Stimulated activated effector memory CD8-positive, alpha-beta T cell treated with anti-CD3 and anti-CD28 coated beads, Interleukin-12 subunit alpha, Interleukin-12 subunit beta, amount 100 ng/mL, for 72 hours (primary cell): ENCODE data around the gene OLFM4.

Experiments used
- ATAC-seq: fragments of 150-1000 bp; cut with Tn5 transposase; 2 replicates; pipeline ENCODE4 v1.10.0; 2021
- DNase-seq, 2 donors: peaks; one replicate each; pipeline ENCODE4 v3.0.0; 2021 to 2022; ENCODE audit warnings: low spot score in 2 of 2
- H3K27ac Mint-ChIP-seq: one replicate; pipeline ENCODE4 v1.8.0; 2022; ENCODE audit warnings: mild to moderate bottlenecking, mixed read lengths
- H3K36me3 Mint-ChIP-seq: one replicate; pipeline ENCODE4 v1.8.0; 2022; ENCODE audit warnings: mild to moderate bottlenecking, mixed read lengths
- H3K4me1 Mint-ChIP-seq: one replicate; pipeline ENCODE4 v1.8.0; 2022; ENCODE audit warnings: mixed read lengths
- H3K4me3 Mint-ChIP-seq: one replicate; pipeline ENCODE4 v1.8.0; 2022; ENCODE audit warnings: mild to moderate bottlenecking, mixed read lengths
- H3K9me3 Mint-ChIP-seq: one replicate; pipeline ENCODE4 v1.8.0; 2022; ENCODE audit warnings: mixed read lengths

OLFM4 gene

GRCh38 chr13:53028637-53029203 lies at the start of gene OLFM4:
TSS of gene OLFM4 (plus strand) at chr13:53028813. CDS start at chr13:53028837, 24 bp downstream.
- Mint-ChIP-seq H3K4me1 (no peaks in the 10 kb centered on the region), H3K36me3 (no peaks in the 10 kb centered on the region), H3K9me3 (no peaks in the 10 kb centered on the region), H3K4me3 (no peak within 1 kb of the TSS), H3K27ac (no peak within 1 kb of the TSS)
- ATAC-seq = no peak
- no peak for DNase-seq

GRCh38 chr13:52978989-52979388 lies 49.6 kb upstream of the OLFM4 start:
- Mint-ChIP-seq H3K27ac (no peak overlapping the region), H3K4me3 (no peak overlapping the region), H3K9me3 (no peaks in the 10 kb centered on the region), H3K36me3 (no peaks in the 10 kb centered on the region), H3K4me1 (no peaks in the 10 kb centered on the region)
- no peak for DNase-seq
- ATAC-seq = no peak

- no peak overlapping the region for H3K27ac Mint-ChIP-seq
- H3K9me3 Mint-ChIP-seq = peaks cover 2% of the 10 kb centered on the region
These were observed 47.9 kb upstream of the OLFM4 start for GRCh38 chr13:52980695-52981094.

GRCh38 chr13:52983836-52984235 lies 44.8 kb upstream of the OLFM4 start:
- DNase-seq = no peak
- Mint-ChIP-seq H3K4me1 (no peaks in the 10 kb centered on the region), H3K36me3 (no peaks in the 10 kb centered on the region), H3K4me3 (no peak overlapping the region), H3K9me3 (peaks cover 2% of the 10 kb centered on the region), H3K27ac (no peak overlapping the region)
- ATAC-seq = no peak

More at GRCh38 chr13:52980695-52981094, 47.9 kb upstream of the OLFM4 start:
- DNase-seq = no peak
- Mint-ChIP-seq H3K4me3 (no peak overlapping the region), H3K36me3 (no peaks in the 10 kb centered on the region), H3K4me1 (no peaks in the 10 kb centered on the region)
- ATAC-seq = no peak

GRCh38 chr13:52984881-52985363 lies 43.7 kb upstream of the OLFM4 start:
- Mint-ChIP-seq H3K4me1 (no peaks in the 10 kb centered on the region), H3K27ac (no peak overlapping the region), H3K4me3 (no peak overlapping the region), H3K36me3 (no peaks in the 10 kb centered on the region), H3K9me3 (peaks cover 2% of the 10 kb centered on the region)
- ATAC-seq = no peak
- DNase-seq = no peak

- no peak overlapping the region for H3K4me3 Mint-ChIP-seq
- H3K4me1 Mint-ChIP-seq = no peaks in the 10 kb centered on the region
- H3K36me3 Mint-ChIP-seq = no peaks in the 10 kb centered on the region
- no peaks in the 10 kb centered on the region for H3K9me3 Mint-ChIP-seq
- DNase-seq = no peak
- H3K27ac Mint-ChIP-seq = no peak overlapping the region
- ATAC-seq = no peak
These were observed 37.1 kb upstream of the OLFM4 start for GRCh38 chr13:52991344-52992020.

- no peak overlapping the region for H3K27ac Mint-ChIP-seq
- H3K4me3 Mint-ChIP-seq = no peak overlapping the region
- no peaks in the 10 kb centered on the region for H3K36me3 Mint-ChIP-seq
- no peak for DNase-seq
- no peaks in the 10 kb centered on the region for H3K4me1 Mint-ChIP-seq
- H3K9me3 Mint-ChIP-seq = no peaks in the 10 kb centered on the region
- no peak for ATAC-seq
These were observed 36.5 kb upstream of the OLFM4 start for GRCh38 chr13:52992110-52992509.

GRCh38 chr13:52994051-52994450 lies 34.6 kb upstream of the OLFM4 start:
- no peak for DNase-seq
- Mint-ChIP-seq H3K4me1 (peaks cover under 1% of the 10 kb centered on the region), H3K4me3 (no peak overlapping the region), H3K9me3 (no peaks in the 10 kb centered on the region), H3K27ac (no peak overlapping the region), H3K36me3 (no peaks in the 10 kb centered on the region)
- no peak for ATAC-seq

- Mint-ChIP-seq H3K4me3 (no peak overlapping the region), H3K4me1 (peaks cover 7% of the 10 kb centered on the region), H3K9me3 (no peaks in the 10 kb centered on the region), H3K27ac (no peak overlapping the region), H3K36me3 (no peaks in the 10 kb centered on the region)
- ATAC-seq (no peak), DNase-seq (no peak)
These were observed 33.7 kb upstream of the OLFM4 start for GRCh38 chr13:52994865-52995264.

- Mint-ChIP-seq H3K4me1 (peaks cover 7% of the 10 kb centered on the region), H3K4me3 (no peak overlapping the region), H3K36me3 (no peaks in the 10 kb centered on the region), H3K27ac (no peak overlapping the region), H3K9me3 (no peaks in the 10 kb centered on the region)
- ATAC-seq (no peak), DNase-seq (no peak)
These were observed 32.7 kb upstream of the OLFM4 start for GRCh38 chr13:52995946-52996345.

- no peak for ATAC-seq
- H3K4me3 Mint-ChIP-seq = no peak overlapping the region
- no peak for DNase-seq
- no peaks in the 10 kb centered on the region for H3K36me3 Mint-ChIP-seq
- H3K4me1 Mint-ChIP-seq = peaks cover 7% of the 10 kb centered on the region
- no peaks in the 10 kb centered on the region for H3K9me3 Mint-ChIP-seq
- no peak overlapping the region for H3K27ac Mint-ChIP-seq
These were observed 30.4 kb upstream of the OLFM4 start for GRCh38 chr13:52997951-52998876.

GRCh38 chr13:52999093-52999696 lies 29.4 kb upstream of the OLFM4 start:
- Mint-ChIP-seq H3K4me3 (peak overlapping the region; percentile 1), H3K36me3 (no peaks in the 10 kb centered on the region), H3K9me3 (no peaks in the 10 kb centered on the region), H3K27ac (no peak overlapping the region), H3K4me1 (peaks cover 7% of the 10 kb centered on the region)
- ATAC-seq (peak; percentile 64), DNase-seq (no peak)

GRCh38 chr13:53001444-53002225 lies 27.0 kb upstream of the OLFM4 start:
- Mint-ChIP-seq H3K27ac (no peak overlapping the region), H3K36me3 (no peaks in the 10 kb centered on the region), H3K9me3 (no peaks in the 10 kb centered on the region), H3K4me1 (peaks cover 7% of the 10 kb centered on the region), H3K4me3 (no peak overlapping the region)
- DNase-seq (no peak), ATAC-seq (no peak)

- H3K4me1 Mint-ChIP-seq = peaks cover under 1% of the 10 kb centered on the region
- ATAC-seq = no peak
- H3K4me3 Mint-ChIP-seq = no peak overlapping the region
- H3K36me3 Mint-ChIP-seq = no peaks in the 10 kb centered on the region
- no peak for DNase-seq
- H3K9me3 Mint-ChIP-seq = no peaks in the 10 kb centered on the region
- H3K27ac Mint-ChIP-seq = no peak overlapping the region
These were observed 24.0 kb upstream of the OLFM4 start for GRCh38 chr13:53004573-53004972.

GRCh38 chr13:53005626-53006025 lies 23.0 kb upstream of the OLFM4 start:
- no peaks in the 10 kb centered on the region for H3K4me1 Mint-ChIP-seq
- no peak overlapping the region for H3K27ac Mint-ChIP-seq
- no peak for DNase-seq
- no peaks in the 10 kb centered on the region for H3K9me3 Mint-ChIP-seq
- no peaks in the 10 kb centered on the region for H3K36me3 Mint-ChIP-seq
- H3K4me3 Mint-ChIP-seq = no peak overlapping the region
- no peak for ATAC-seq
